ENCODE data around the gene ABCA1.
"Not testable (repeated sequence)": the region's sequence is repeated elsewhere in the genome, so short reads cannot be mapped to it uniquely, and the experiment has no call there.

Gene ABCA1, protein sequence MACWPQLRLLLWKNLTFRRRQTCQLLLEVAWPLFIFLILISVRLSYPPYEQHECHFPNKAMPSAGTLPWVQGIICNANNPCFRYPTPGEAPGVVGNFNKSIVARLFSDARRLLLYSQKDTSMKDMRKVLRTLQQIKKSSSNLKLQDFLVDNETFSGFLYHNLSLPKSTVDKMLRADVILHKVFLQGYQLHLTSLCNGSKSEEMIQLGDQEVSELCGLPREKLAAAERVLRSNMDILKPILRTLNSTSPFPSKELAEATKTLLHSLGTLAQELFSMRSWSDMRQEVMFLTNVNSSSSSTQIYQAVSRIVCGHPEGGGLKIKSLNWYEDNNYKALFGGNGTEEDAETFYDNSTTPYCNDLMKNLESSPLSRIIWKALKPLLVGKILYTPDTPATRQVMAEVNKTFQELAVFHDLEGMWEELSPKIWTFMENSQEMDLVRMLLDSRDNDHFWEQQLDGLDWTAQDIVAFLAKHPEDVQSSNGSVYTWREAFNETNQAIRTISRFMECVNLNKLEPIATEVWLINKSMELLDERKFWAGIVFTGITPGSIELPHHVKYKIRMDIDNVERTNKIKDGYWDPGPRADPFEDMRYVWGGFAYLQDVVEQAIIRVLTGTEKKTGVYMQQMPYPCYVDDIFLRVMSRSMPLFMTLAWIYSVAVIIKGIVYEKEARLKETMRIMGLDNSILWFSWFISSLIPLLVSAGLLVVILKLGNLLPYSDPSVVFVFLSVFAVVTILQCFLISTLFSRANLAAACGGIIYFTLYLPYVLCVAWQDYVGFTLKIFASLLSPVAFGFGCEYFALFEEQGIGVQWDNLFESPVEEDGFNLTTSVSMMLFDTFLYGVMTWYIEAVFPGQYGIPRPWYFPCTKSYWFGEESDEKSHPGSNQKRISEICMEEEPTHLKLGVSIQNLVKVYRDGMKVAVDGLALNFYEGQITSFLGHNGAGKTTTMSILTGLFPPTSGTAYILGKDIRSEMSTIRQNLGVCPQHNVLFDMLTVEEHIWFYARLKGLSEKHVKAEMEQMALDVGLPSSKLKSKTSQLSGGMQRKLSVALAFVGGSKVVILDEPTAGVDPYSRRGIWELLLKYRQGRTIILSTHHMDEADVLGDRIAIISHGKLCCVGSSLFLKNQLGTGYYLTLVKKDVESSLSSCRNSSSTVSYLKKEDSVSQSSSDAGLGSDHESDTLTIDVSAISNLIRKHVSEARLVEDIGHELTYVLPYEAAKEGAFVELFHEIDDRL (N-terminal part only)

GRCh38 chr9:104927912-104928740 lies at the start of gene ABCA1:
TSS of gene ABCA1 (minus strand) at chr9:104928155. CDS start at chr9:104903679, 24,476 bp downstream.
- no peaks in the 10 kb centered on the region for H3K9me3 Mint-ChIP-seq
- peak within 1 kb of the TSS; percentile 97 to 99 (median 98) for H3K4me3 Mint-ChIP-seq
- TF ChIP-seq, protein P1, sequence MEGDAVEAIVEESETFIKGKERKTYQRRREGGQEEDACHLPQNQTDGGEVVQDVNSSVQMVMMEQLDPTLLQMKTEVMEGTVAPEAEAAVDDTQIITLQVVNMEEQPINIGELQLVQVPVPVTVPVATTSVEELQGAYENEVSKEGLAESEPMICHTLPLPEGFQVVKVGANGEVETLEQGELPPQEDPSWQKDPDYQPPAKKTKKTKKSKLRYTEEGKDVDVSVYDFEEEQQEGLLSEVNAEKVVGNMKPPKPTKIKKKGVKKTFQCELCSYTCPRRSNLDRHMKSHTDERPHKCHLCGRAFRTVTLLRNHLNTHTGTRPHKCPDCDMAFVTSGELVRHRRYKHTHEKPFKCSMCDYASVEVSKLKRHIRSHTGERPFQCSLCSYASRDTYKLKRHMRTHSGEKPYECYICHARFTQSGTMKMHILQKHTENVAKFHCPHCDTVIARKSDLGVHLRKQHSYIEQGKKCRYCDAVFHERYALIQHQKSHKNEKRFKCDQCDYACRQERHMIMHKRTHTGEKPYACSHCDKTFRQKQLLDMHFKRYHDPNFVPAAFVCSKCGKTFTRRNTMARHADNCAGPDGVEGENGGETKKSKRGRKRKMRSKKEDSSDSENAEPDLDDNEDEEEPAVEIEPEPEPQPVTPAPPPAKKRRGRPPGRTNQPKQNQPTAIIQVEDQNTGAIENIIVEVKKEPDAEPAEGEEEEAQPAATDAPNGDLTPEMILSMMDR (IDR thresholded peaks at IDR 0.05; ENCODE audit: unreplicated experiment in 3 of 3), result no peak
- peak within 1 kb of the TSS; percentile 26 to 95 (median 90) for H3K27ac Mint-ChIP-seq
- H3K36me3 Mint-ChIP-seq (ENCODE audit: low read depth), result no peaks in the 10 kb centered on the region
- H3K4me1 Mint-ChIP-seq, result peaks cover 24% of the 10 kb centered on the region
- H3K27me3 Mint-ChIP-seq (ENCODE audit: low read depth), result peaks cover 10% of the 10 kb centered on the region

DNA sequence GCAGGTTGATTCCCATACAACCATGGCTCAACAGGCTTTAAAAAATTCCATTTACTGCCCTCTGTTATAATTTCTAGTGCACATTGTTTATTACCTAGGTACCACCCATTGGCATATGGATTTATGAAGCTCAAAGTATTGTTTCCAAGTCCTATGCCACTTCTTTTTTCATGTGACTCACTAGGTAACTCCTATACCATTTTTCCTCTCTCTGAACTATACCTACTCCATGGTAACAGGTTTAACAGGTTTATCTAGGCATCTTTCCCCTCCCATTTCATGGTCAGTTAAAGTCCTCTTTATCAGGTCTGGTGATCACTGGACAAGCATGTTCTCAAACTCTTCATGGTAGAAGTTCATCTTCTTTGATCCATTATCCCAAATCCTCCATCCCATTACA lies 49.6 kb upstream of the ABCA1 start:
- TF ChIP-seq, protein P1 (IDR thresholded peaks at IDR 0.05; ENCODE audit: unreplicated experiment in 3 of 3), result no peak
- Mint-ChIP-seq H3K9me3 (no peaks in the 10 kb centered on the region), H3K27me3 (ENCODE audit: low read depth) (no peaks in the 10 kb centered on the region), H3K27ac (no peak overlapping the region), H3K4me3 (no peak overlapping the region), H3K4me1 (peaks cover 23% of the 10 kb centered on the region), H3K36me3 (ENCODE audit: low read depth) (no peaks in the 10 kb centered on the region)

DNA sequence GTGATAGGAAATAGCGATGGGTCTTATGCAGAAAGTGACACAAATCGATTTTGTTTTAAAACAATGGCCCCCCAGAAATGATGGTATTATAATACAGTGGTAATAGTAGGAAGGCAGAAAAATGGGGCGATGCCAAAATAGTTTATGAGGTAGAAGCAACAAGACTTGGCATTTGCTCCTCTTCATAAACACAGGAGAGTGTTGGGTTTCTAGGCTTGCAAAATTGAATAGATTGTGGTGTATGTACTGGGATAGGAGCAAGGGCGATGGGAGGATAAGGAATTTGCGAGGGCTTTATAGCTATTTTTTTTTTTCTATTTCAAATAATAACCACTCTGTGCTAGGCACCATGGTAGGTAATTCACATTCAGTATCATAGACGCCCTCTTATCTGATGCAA lies 49.2 kb upstream of the ABCA1 start:
- peaks cover 18% of the 10 kb centered on the region for H3K4me1 Mint-ChIP-seq
- TF ChIP-seq, protein P1 (IDR thresholded peaks at IDR 0.05; ENCODE audit: unreplicated experiment in 3 of 3), result no peak

GRCh38 chr9:104975966-104976595 lies 48.1 kb upstream of the ABCA1 start:
- H3K9me3 Mint-ChIP-seq; H3K4me3 Mint-ChIP-seq; H3K27me3 Mint-ChIP-seq (ENCODE audit: low read depth); H3K36me3 Mint-ChIP-seq (ENCODE audit: low read depth); H3K27ac Mint-ChIP-seq: not testable (repeated sequence)
- peaks cover 14% of the 10 kb centered on the region for H3K4me1 Mint-ChIP-seq

More for the DNA sequence above, 49.2 kb upstream of the ABCA1 start:
- Mint-ChIP-seq H3K4me3 (no peak overlapping the region), H3K27me3 (ENCODE audit: low read depth) (peaks cover 3% of the 10 kb centered on the region), H3K36me3 (ENCODE audit: low read depth) (no peaks in the 10 kb centered on the region), H3K27ac (no peak overlapping the region), H3K9me3 (no peaks in the 10 kb centered on the region)

GRCh38 chr9:104974053-104974962 lies 46.4 kb upstream of the ABCA1 start:
- Mint-ChIP-seq H3K36me3 (ENCODE audit: low read depth) (no peaks in the 10 kb centered on the region), H3K4me1 (peaks cover 26% of the 10 kb centered on the region), H3K9me3 (no peaks in the 10 kb centered on the region), H3K4me3 (no peak overlapping the region), H3K27ac (peak overlapping the region; percentile 1 to 60 (median 12)), H3K27me3 (ENCODE audit: low read depth) (peaks cover 3% of the 10 kb centered on the region)
- TF ChIP-seq, protein P1 (IDR thresholded peaks at IDR 0.05; ENCODE audit: unreplicated experiment in 3 of 3), result no peak

Measured in nephron (organoid).